Vagina (tissue), 2 donors: ENCODE results near the gene HSD11B1. TPM values are rescaled to one million over a fixed set of nuclear protein-coding genes. Genes with fewer than 3 reads are reported as not detected.
A peak's percentile ranks its signal among the peaks of the same experiment; 100 is the strongest.

ENCODE experiments used
- DNase-seq, 2 donors: peaks; one replicate each; pipeline ENCODE4 v3.0.0-alpha.2; 2017; ENCODE audit errors: extremely low spot score in 2 of 2
- H3K27ac ChIP-seq: fragments of 200-600 bp; sonication (generic); one replicate; pipeline ENCODE4 v1.5.1; 2019
- H3K27me3 ChIP-seq: fragments of 200-600 bp; sonication (generic); one replicate; pipeline ENCODE4 v1.5.1; 2019
- H3K36me3 ChIP-seq, 2 donors: fragments of 200-600 bp; sonication (generic); one replicate each; pipeline ENCODE4 v1.5.1; 2017 to 2019
- H3K4me1 ChIP-seq: fragments of 200-600 bp; sonication (generic); one replicate; pipeline ENCODE4 v1.5.1; 2019
- H3K4me3 ChIP-seq, 2 donors: fragments of 200-600 bp; sonication (generic); 1 replicate in 1 of 2; 2 replicates in 1 of 2; pipeline ENCODE4 v1.5.1; 2016 to 2019
- H3K9me3 ChIP-seq: fragments of 200-600 bp; sonication (generic); one replicate; pipeline ENCODE4 v1.5.1; 2019
- POLR2A ChIP-seq, 2 donors: fragments of 450-650 bp; IDR thresholded peaks; one replicate each; pipeline ENCODE4 v1.6.1; 2017; ENCODE audit warnings: antibody characterized with exemption in 2 of 2, mild to moderate bottlenecking in 2 of 2, moderate library complexity in 2 of 2
- POLR2AphosphoS5 ChIP-seq, 2 donors: sonication (generic); formaldehyde crosslinking; IDR thresholded peaks; one replicate each; pipeline ENCODE4 v1.9.0; 2017; ENCODE audit warnings: antibody characterized with exemption in 2 of 2, mild to moderate bottlenecking in 2 of 2, low read depth in 1 of 2; ENCODE audit not compliant: insufficient read depth in 1 of 2
- intact Hi-C: fragments of 100-400 bp; cut with DNase I; formaldehyde crosslinking; loops from one replicate; pipeline ENCODE4 v1.15.1; 2023
- total RNA-seq: library from RNA; depleted of rRNA; stranded (reverse); fragments of >200 nt; gene quantifications from one replicate; pipeline ENCODE4 v1.2.3, GENCODE V29; 2016
- TF ChIP-seq, protein P1 (sequence below), 3 experiments: fragments of 450-650 bp in 2 of 3; fragments of 200-600 bp in 1 of 3; sonication (generic) in 1 of 3; IDR thresholded peaks; one replicate each; pipeline ENCODE4 v1.5.1; 2017 to 2019; ENCODE audit warnings: antibody characterized with exemption in 3 of 3, mild to moderate bottlenecking in 2 of 3, moderate library complexity in 2 of 3

Gene HSD11B1
- total RNA-seq, 1 donor from 2014 or later: 18.7 TPM

GRCh38 chr1:209766051-209766450 lies 61.4 kb downstream of the HSD11B1 start:
- Histone ChIP-seq H3K4me1 (peaks cover 15% of the 10 kb centered on the region), H3K4me3 (no peak overlapping the region), H3K27ac (no peak overlapping the region), H3K27me3 (no peaks in the 10 kb centered on the region), H3K36me3 (no peaks in the 10 kb centered on the region), H3K9me3 (no peaks in the 10 kb centered on the region)
- TF ChIP-seq POLR2A (IDR thresholded peaks at IDR 0.05) (no peak), POLR2AphosphoS5 (IDR thresholded peaks at IDR 0.05; ENCODE audit: insufficient read depth in 1 of 2, low read depth in 1 of 2) (no peak)
- TF ChIP-seq, protein P1, sequence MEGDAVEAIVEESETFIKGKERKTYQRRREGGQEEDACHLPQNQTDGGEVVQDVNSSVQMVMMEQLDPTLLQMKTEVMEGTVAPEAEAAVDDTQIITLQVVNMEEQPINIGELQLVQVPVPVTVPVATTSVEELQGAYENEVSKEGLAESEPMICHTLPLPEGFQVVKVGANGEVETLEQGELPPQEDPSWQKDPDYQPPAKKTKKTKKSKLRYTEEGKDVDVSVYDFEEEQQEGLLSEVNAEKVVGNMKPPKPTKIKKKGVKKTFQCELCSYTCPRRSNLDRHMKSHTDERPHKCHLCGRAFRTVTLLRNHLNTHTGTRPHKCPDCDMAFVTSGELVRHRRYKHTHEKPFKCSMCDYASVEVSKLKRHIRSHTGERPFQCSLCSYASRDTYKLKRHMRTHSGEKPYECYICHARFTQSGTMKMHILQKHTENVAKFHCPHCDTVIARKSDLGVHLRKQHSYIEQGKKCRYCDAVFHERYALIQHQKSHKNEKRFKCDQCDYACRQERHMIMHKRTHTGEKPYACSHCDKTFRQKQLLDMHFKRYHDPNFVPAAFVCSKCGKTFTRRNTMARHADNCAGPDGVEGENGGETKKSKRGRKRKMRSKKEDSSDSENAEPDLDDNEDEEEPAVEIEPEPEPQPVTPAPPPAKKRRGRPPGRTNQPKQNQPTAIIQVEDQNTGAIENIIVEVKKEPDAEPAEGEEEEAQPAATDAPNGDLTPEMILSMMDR (IDR thresholded peaks at IDR 0.05): no peak
- intact Hi-C loops: no loop called here
- no peak for DNase-seq

GRCh38 chr1:209767096-209767495 lies 62.5 kb downstream of the HSD11B1 start:
- Histone ChIP-seq H3K36me3 (no peaks in the 10 kb centered on the region), H3K9me3 (no peaks in the 10 kb centered on the region), H3K27ac (no peak overlapping the region), H3K4me1 (peaks cover 15% of the 10 kb centered on the region), H3K27me3 (no peaks in the 10 kb centered on the region), H3K4me3 (no peak overlapping the region)
- no peak for DNase-seq
- intact Hi-C loops: no loop called here
- TF ChIP-seq, protein P1 (IDR thresholded peaks at IDR 0.05): no peak

GRCh38 chr1:209767706-209768105 lies 63.1 kb downstream of the HSD11B1 start:
- intact Hi-C loops: no loop called here
- no peak for DNase-seq
- H3K9me3 ChIP-seq: no peaks in the 10 kb centered on the region
- H3K4me1 ChIP-seq: peaks cover 15% of the 10 kb centered on the region
- TF ChIP-seq, protein P1 (IDR thresholded peaks at IDR 0.05): no peak
- TF ChIP-seq POLR2AphosphoS5 (IDR thresholded peaks at IDR 0.05; ENCODE audit: insufficient read depth in 1 of 2, low read depth in 1 of 2): no peak
- TF ChIP-seq POLR2A (IDR thresholded peaks at IDR 0.05): no peak
- H3K4me3 ChIP-seq: no peak overlapping the region
- no peaks in the 10 kb centered on the region for H3K27me3 ChIP-seq
- H3K36me3 ChIP-seq: no peaks in the 10 kb centered on the region
- H3K27ac ChIP-seq: no peak overlapping the region

GRCh38 chr1:209768354-209768774 lies 63.7 kb downstream of the HSD11B1 start:
- Histone ChIP-seq H3K4me3 (peak overlapping the region in 1 of 2 donors; percentile 26), H3K36me3 (no peaks in the 10 kb centered on the region), H3K4me1 (peaks cover 15% of the 10 kb centered on the region), H3K27me3 (no peaks in the 10 kb centered on the region), H3K9me3 (no peaks in the 10 kb centered on the region), H3K27ac (peak overlapping the region; percentile 13)
- TF ChIP-seq, protein P1 (IDR thresholded peaks at IDR 0.05): no peak
- no peak for TF ChIP-seq POLR2A (IDR thresholded peaks at IDR 0.05)
- intact Hi-C loops: no loop called here
- no peak for DNase-seq

- Histone ChIP-seq H3K27ac (peak overlapping the region; percentile 55), H3K9me3 (no peaks in the 10 kb centered on the region), H3K4me3 (peak overlapping the region; percentile 2 to 26), H3K36me3 (no peaks in the 10 kb centered on the region), H3K4me1 (peaks cover 15% of the 10 kb centered on the region), H3K27me3 (no peaks in the 10 kb centered on the region)
- TF ChIP-seq POLR2A (IDR thresholded peaks at IDR 0.05) (no peak), POLR2AphosphoS5 (IDR thresholded peaks at IDR 0.05; ENCODE audit: insufficient read depth in 1 of 2, low read depth in 1 of 2) (peak in 1 of 2 donors; percentile 15)
- TF ChIP-seq, protein P1 (IDR thresholded peaks at IDR 0.05): no peak
- intact Hi-C loops: no loop called here
- no peak for DNase-seq
Observed at GRCh38 chr1:209769171-209769904, 64.7 kb downstream of the HSD11B1 start.
